HepG2 (cell line): ENCODE data around the gene TBC1D5. TPM values are rescaled to one million over a fixed set of nuclear protein-coding genes. Genes with fewer than 3 reads are reported as not detected.

Experiments
- KLF15 ChIP-seq: sonication (generic); formaldehyde crosslinking; IDR thresholded peaks from 2 replicates; pipeline ENCODE4 v1.8.1; 2023; ENCODE audit warnings: borderline replicate concordance, mild to moderate bottlenecking, inconsistent platforms, missing genetic modification reagents, mixed read lengths
- MAZ ChIP-seq, 2 experiments: sonication (generic) in 1 of 2; formaldehyde crosslinking in 1 of 2; IDR thresholded peaks; 2 replicates each; pipeline versions ENCODE4 v1.5.0 to v1.6.1; 2012 to 2020; ENCODE audit warnings: low read depth in 2 of 2, mild to moderate bottlenecking in 2 of 2, borderline replicate concordance in 1 of 2, improper control_type of control experiment in 1 of 2, low read length in 1 of 2, missing genetic modification reagents in 1 of 2, moderate library complexity in 1 of 2
- PCBP1 ChIP-seq: fragments of 200-400 bp; formaldehyde crosslinking; IDR thresholded peaks from 2 replicates; pipeline ENCODE4 v1.6.1; 2017; ENCODE audit warnings: mild to moderate bottlenecking, low read depth, low read length, borderline replicate concordance
- PRPF4 ChIP-seq: fragments of 200-400 bp; formaldehyde crosslinking; IDR thresholded peaks from 2 replicates; pipeline ENCODE4 v1.6.1; 2016; ENCODE audit warnings: low read length, low read depth; ENCODE audit not compliant: poor library complexity, severe bottlenecking
- SAFB2 ChIP-seq: sonication (generic); formaldehyde crosslinking; IDR thresholded peaks from 2 replicates; pipeline ENCODE4 v1.5.1; 2020; ENCODE audit warnings: missing genetic modification reagents, low read depth, mild to moderate bottlenecking, borderline replicate concordance
- SOX5 ChIP-seq: IDR thresholded peaks from 2 replicates; pipeline ENCODE4 v1.6.1; 2016; ENCODE audit warnings: borderline replicate concordance
- SPEN ChIP-seq: sonication (generic); formaldehyde crosslinking; IDR thresholded peaks from 2 replicates; pipeline ENCODE4 v1.5.1; 2020; ENCODE audit warnings: low read depth, mild to moderate bottlenecking, missing genetic modification reagents
- TBL1XR1 ChIP-seq: fragments of 150-350 bp; IDR thresholded peaks from 2 replicates; pipeline ENCODE4 v1.6.1; 2014; ENCODE audit warnings: borderline replicate concordance, low read length; ENCODE audit not compliant: partially characterized antibody
- THRA ChIP-seq: sonication (generic); formaldehyde crosslinking; IDR thresholded peaks from 2 replicates; pipeline ENCODE4 v1.4.0; 2020; ENCODE audit warnings: missing genetic modification reagents, borderline replicate concordance
- ZFP82 ChIP-seq: sonication (generic); formaldehyde crosslinking; IDR thresholded peaks from 2 replicates; pipeline ENCODE4 v1.5.1; 2020; ENCODE audit warnings: mild to moderate bottlenecking, missing genetic modification reagents, borderline replicate concordance
- ZHX1 ChIP-seq: sonication (generic); formaldehyde crosslinking; IDR thresholded peaks from 2 replicates; pipeline ENCODE4 v1.8.1; 2022; ENCODE audit warnings: low read depth, mild to moderate bottlenecking, missing genetic modification reagents
- ZNF136 ChIP-seq: sonication (generic); formaldehyde crosslinking; IDR thresholded peaks from 2 replicates; pipeline ENCODE4 v1.8.1; 2022; ENCODE audit warnings: low read depth, mild to moderate bottlenecking, moderate library complexity, missing genetic modification reagents
- ZNF570 ChIP-seq: sonication (generic); formaldehyde crosslinking; IDR thresholded peaks from 2 replicates; pipeline ENCODE4 v1.4.0; 2020; ENCODE audit warnings: mild to moderate bottlenecking, missing genetic modification reagents, borderline replicate concordance
- ZNF597 ChIP-seq: sonication (generic); formaldehyde crosslinking; IDR thresholded peaks from 2 replicates; pipeline ENCODE4 v1.5.0; 2020; ENCODE audit warnings: missing genetic modification reagents
- ZZZ3 ChIP-seq: sonication (generic); formaldehyde crosslinking; IDR thresholded peaks from 2 replicates; pipeline ENCODE4 v1.4.0; 2020; ENCODE audit warnings: missing genetic modification reagents, mild to moderate bottlenecking, borderline replicate concordance
- polyA plus RNA-seq, 8 experiments: library from polyadenylated mRNA; depleted of rRNA in 3 of 8; stranded (reverse) in 7 of 8; unstranded in 1 of 8; fragments of >200 nt; fragmentation: Illumina TruSeq in 4 of 8; extraction: Trizol in 4 of 8; gene quantifications; 2 replicates each; pipeline versions ENCODE4 v1.2.1 to v1.2.3, GENCODE V29; 2011 to 2016; ENCODE audit warnings: low read depth in 4 of 8, missing spikeins in 1 of 8, mixed read lengths in 1 of 8; ENCODE audit not compliant: insufficient read depth in 1 of 8
- total RNA-seq, 5 experiments: library from RNA; depleted of rRNA; stranded (reverse); fragments of >200 nt; fragmentation: Illumina TruSeq; extraction: Trizol; gene quantifications; 2 replicates each; pipeline ENCODE4 v1.2.3, GENCODE V29; 2016; ENCODE audit warnings: low read depth in 1 of 5

TBC1D5 gene
- total and polyA plus RNA-seq, 2 of the 13 experiments (the other 11 are each of a cell fraction or from before 2014, with no cell fraction given): 19.2 to 33.3 TPM

GRCh38 chr3:17742102-17742879 lies at the start of gene TBC1D5 (continued):
- TF ChIP-seq ZHX1 (peak; percentile 35; the same call in 1 of the 2 replicates), TBL1XR1 (no peak), ZZZ3 (0 out of 2 replicates have a peak, but pooled peaks have one; percentile 5), SPEN (CRISPR knock-in tag) (peak; percentile 71; the same call in 1 of the 2 replicates), SOX5 (CRISPR knock-in tag) (peak; percentile 25; the same call in 1 of the 2 replicates), PCBP1 (0 out of 2 replicates have a peak, but pooled peaks have one; percentile 26), MAZ (IDR thresholded peaks at IDR 0.05; ENCODE audit: borderline replicate concordance, low read depth, low read length) (peak; percentile 81; the same call in 1 of the 2 replicates), MAZ (CRISPR knock-in tag; IDR thresholded peaks at IDR 0.05; ENCODE audit: low read depth) (peak; percentile 89), KLF15 (CRISPR knock-in tag) (no peak), ZNF570 (CRISPR knock-in tag) (no peak), THRA (CRISPR knock-in tag) (peak; percentile 54), ZFP82 (peak; percentile 89; the same call in 1 of the 2 replicates), PRPF4 (no peak), ZNF136 (no peak), ZNF597 (CRISPR knock-in tag) (no peak), SAFB2 (CRISPR knock-in tag) (peak; percentile 94)
